ENCODE data around the gene FYB1. TPM values are rescaled to one million over a fixed set of nuclear protein-coding genes. Genes with fewer than 3 reads are reported as not detected.

FYB1 gene
- total and polyA plus RNA-seq, 2 of the 8 experiments (the other 6 are each of a cell fraction or from before 2014, with no cell fraction given) = not detected

DNA sequence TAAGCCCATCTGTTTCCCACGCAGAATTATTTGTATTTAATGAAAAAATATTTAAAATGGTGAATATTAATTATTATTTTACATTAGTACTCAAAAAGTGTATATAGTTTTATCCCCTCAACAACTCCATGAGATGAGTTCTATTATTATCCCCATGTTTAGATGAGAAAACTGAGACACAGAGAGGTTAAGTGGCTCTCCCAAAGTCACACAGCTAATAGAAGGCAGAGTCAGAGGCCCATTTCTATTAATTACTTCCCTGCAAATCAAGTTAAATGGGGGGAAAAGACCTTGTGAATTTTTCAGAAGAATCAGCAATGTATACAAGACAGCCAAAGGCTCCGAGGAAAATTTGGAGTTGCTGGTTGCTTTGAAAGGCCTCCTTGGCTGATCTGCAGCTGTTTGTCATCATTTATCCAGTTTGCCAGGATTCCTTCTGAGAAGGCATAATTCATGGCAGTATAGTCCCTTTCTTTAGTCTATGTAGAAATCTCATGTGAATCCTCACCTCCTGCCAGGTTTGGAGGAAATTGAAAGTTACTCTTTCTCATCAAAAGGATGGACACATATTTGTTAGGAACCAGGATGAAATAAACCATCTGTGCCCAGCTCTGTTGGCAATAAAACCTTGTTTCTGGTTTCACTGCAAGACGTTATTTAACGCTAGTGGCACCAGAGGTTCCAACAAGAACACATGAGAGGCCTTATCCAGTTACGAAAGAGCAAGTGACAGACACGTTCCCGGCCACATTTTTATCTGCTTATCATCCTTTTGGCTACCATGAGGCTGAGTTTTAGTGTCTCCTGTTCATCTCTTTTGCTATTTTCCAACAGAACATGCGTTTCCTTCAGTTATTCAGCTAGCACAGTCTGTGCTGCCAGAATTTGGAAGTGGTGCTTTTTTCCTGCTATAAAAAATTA is 621 bp downstream of the FYB1 start:
- Histone ChIP-seq H3K4me2 (ENCODE audit: insufficient read depth in 1 of 2, low read depth in 2 of 2, low read length in 2 of 2) (no peak overlapping the region), H4K20me1 (replicated peaks in 1 of 2; ENCODE audit: control insufficient read depth in 1 of 2, insufficient read depth in 2 of 2, low read length in 2 of 2) (no peaks in the 10 kb centered on the region), H3K79me2 (ENCODE audit: control insufficient read depth in 1 of 2, insufficient read depth in 2 of 2, low read length in 2 of 2) (no peaks in the 10 kb centered on the region), H3K27me3 (replicated peaks in 1 of 4; ENCODE audit: control insufficient read depth in 3 of 4, extremely low read depth in 1 of 4, insufficient read depth in 3 of 4, low read length in 3 of 4) (no peaks in the 10 kb centered on the region), H3K79me1 (ENCODE audit: low read depth, low read length) (no peaks in the 10 kb centered on the region), H4K91ac (replicated peaks; ENCODE audit: insufficient read length, low read length) (no peak overlapping the region), H3K9ac (replicated peaks in 1 of 4; ENCODE audit: extremely low read depth in 1 of 4, low read depth in 3 of 4, low read length in 3 of 4) (no peak overlapping the region), H2BK12ac (ENCODE audit: low read depth, low read length) (no peak overlapping the region), H3K4me3 (ENCODE audit: extremely low read depth in 1 of 4, insufficient read depth in 2 of 4, low read depth in 3 of 4, low read length in 4 of 4) (no peak overlapping the region), H3K36me3 (ENCODE audit: control insufficient read depth in 2 of 4, insufficient read depth in 4 of 4, low read length in 3 of 4) (no peaks in the 10 kb centered on the region), H2AFZ (ENCODE audit: low read length) (no peak overlapping the region), H4K8ac (ENCODE audit: extremely low read depth, insufficient read depth, low read length) (no peak overlapping the region), H2BK20ac (ENCODE audit: low read length) (no peak overlapping the region), H3K56ac (replicated peaks; ENCODE audit: insufficient read length, low read depth, low read length) (no peak overlapping the region), H3K4me1 (replicated peaks in 1 of 4; ENCODE audit: control insufficient read depth in 3 of 4, insufficient read depth in 4 of 4, low read length in 3 of 4) (peaks cover 0 to 2% (median 0%) of the 10 kb centered on the region in 4 experiments; a peak in 1 of 7 replicates), H3K23ac (ENCODE audit: insufficient read length) (no peak overlapping the region), H3K9me3 (ENCODE audit: insufficient read depth in 2 of 2, low read depth in 1 of 2, low read length in 1 of 2) (no peaks in the 10 kb centered on the region), H4K5ac (ENCODE audit: insufficient read length, low read depth, low read length) (no peak overlapping the region), H2BK5ac (ENCODE audit: low read depth, low read length) (no peak overlapping the region), H3K27ac (ENCODE audit: low read depth, low read length) (no peak overlapping the region), H2BK15ac (ENCODE audit: low read length) (no peak overlapping the region), H3K14ac (ENCODE audit: insufficient read length) (no peak overlapping the region), H2AK5ac (ENCODE audit: low read depth, low read length) (no peak overlapping the region), H3K18ac (ENCODE audit: extremely low read depth, low read length) (no peak overlapping the region), H3K4ac (replicated peaks; ENCODE audit: insufficient read length, low read depth, low read length) (no peak overlapping the region), H3K23me2 (ENCODE audit: low read depth, low read length) (no peaks in the 10 kb centered on the region), H2BK120ac (replicated peaks; ENCODE audit: low read depth, low read length) (no peak overlapping the region)
- ChIA-PET CTCF (ENCODE audit: partially characterized antibody) (interaction anchor here (0.7 to 5.9 kb wide), 43 partner anchors 8 to 376 kb away, joined by 3 to 44 read pairs (median 4); partner anchors contain the start of gene DAB2), POLR2A (ENCODE audit: partially characterized antibody) (no interaction called here)
- 88% methylated on average over 8 of the region's 8 CpGs; no CpG with 5 or more reads in 1 of the 2 experiments for WGBS, 2 experiments (ENCODE audit: extremely low coverage in 1 of 2, insufficient coverage in 1 of 2, insufficient read length in 1 of 2, insufficient replicate concordance in 2 of 2, low coverage in 1 of 2, low lambda C conversion rate in 2 of 2, missing lambda C conversion rate in 1 of 2)
- FAIRE-seq (no peak), DNase-seq (ENCODE audit: low read depth in 1 of 2, low spot score in 2 of 2) (no peak)
- TF ChIP-seq POLR2AphosphoS5 (IDR thresholded peaks at IDR 0.05; ENCODE audit: low read depth, low read length) = no peak
- no peak for TF ChIP-seq E2F6 (IDR thresholded peaks at IDR 0.05)
- TF ChIP-seq NRF1 (IDR thresholded peaks at IDR 0.05; ENCODE audit: low read depth, low read length) = no peak
- no peak for TF ChIP-seq KDM4A (IDR thresholded peaks at IDR 0.05; ENCODE audit: low read depth, low read length, severe bottlenecking)
- no peak for TF ChIP-seq SIX5 (IDR thresholded peaks at IDR 0.05; ENCODE audit: low read depth, low read length)
- TF ChIP-seq TEAD4 (IDR thresholded peaks at IDR 0.05; ENCODE audit: low read depth, low read length) = no peak
- no peak for TF ChIP-seq EGR1 (IDR thresholded peaks at IDR 0.05; ENCODE audit: borderline replicate concordance, low read depth, low read length)
- TF ChIP-seq POU5F1 (IDR thresholded peaks at IDR 0.05; ENCODE audit: low read depth, low read length) = no peak
- TF ChIP-seq SP2 (IDR thresholded peaks at IDR 0.05; ENCODE audit: low read length) = no peak
- TF ChIP-seq GTF2F1 (IDR thresholded peaks at IDR 0.05; ENCODE audit: borderline replicate concordance, low read depth, low read length) = no peak
- no peak for TF ChIP-seq RNF2 (IDR thresholded peaks at IDR 0.05; ENCODE audit: borderline replicate concordance, low read depth, low read length, missing control alignments, poor library complexity, severe bottlenecking)

Data from H1 (cell line).